ENCODE measurements around the gene KCNH1. TPM values are rescaled to one million over a fixed set of nuclear protein-coding genes. Genes with fewer than 3 reads are reported as not detected.

Gene KCNH1
- total RNA-seq, 1 experiment from 2014 or later, result not detected

GRCh38 chr1:210819266-210819665, 314.7 kb downstream of the KCNH1 start:
- Mint-ChIP-seq H3K4me1 (ENCODE audit: low read depth, unreplicated experiment) (no peaks in the 10 kb centered on the region), H3K27ac (ENCODE audit: unreplicated experiment) (no peak overlapping the region), H3K9me3 (ENCODE audit: unreplicated experiment) (no peaks in the 10 kb centered on the region), H3K36me3 (ENCODE audit: insufficient read depth, unreplicated experiment) (no peaks in the 10 kb centered on the region), H3K27me3 (ENCODE audit: insufficient read depth, unreplicated experiment) (peaks cover 2% of the 10 kb centered on the region), H3K4me3 (ENCODE audit: unreplicated experiment) (no peak overlapping the region)
- no TSS peak for BruUV-seq (replicated peaks)
- H3K4me3 ChIP-seq (ENCODE audit: low read depth, low read length), result no peak overlapping the region
- intact Hi-C loops (cut with micrococcal nuclease; ENCODE audit: unreplicated experiment), result no loop called here
- POLR2A ChIA-PET, result no interaction called here
- no peaks in the 10 kb centered on the region for H3K36me3 ChIP-seq (ENCODE audit: control insufficient read depth, insufficient read depth, low read length)
- CTCF ChIA-PET, result no interaction called here
- TF ChIP-seq CTCF (IDR thresholded peaks at IDR 0.05; ENCODE audit: insufficient read depth in 1 of 2, low read depth in 1 of 2, low read length in 1 of 2, severe bottlenecking in 1 of 2, unreplicated experiment in 1 of 2), result no peak
- DNase-seq, result no peak
- no peaks in the 10 kb centered on the region for H3K27me3 ChIP-seq (replicated peaks; ENCODE audit: control insufficient read depth, insufficient read depth, low read length)
- no peaks in the 10 kb centered on the region for H3K4me1 ChIP-seq
- H3K9me3 ChIP-seq, result no peaks in the 10 kb centered on the region

- DNase-seq, result no peak
- no peak overlapping the region for H3K27ac Mint-ChIP-seq (ENCODE audit: unreplicated experiment)
- H3K9me3 Mint-ChIP-seq (ENCODE audit: unreplicated experiment), result no peaks in the 10 kb centered on the region
- no peaks in the 10 kb centered on the region for H3K27me3 ChIP-seq (replicated peaks; ENCODE audit: control insufficient read depth, insufficient read depth, low read length)
- TF ChIP-seq CTCF (IDR thresholded peaks at IDR 0.05; ENCODE audit: insufficient read depth in 1 of 2, low read depth in 1 of 2, low read length in 1 of 2, severe bottlenecking in 1 of 2, unreplicated experiment in 1 of 2), result no peak
- no peaks in the 10 kb centered on the region for H3K4me1 Mint-ChIP-seq (ENCODE audit: low read depth, unreplicated experiment)
- H3K4me1 ChIP-seq, result no peaks in the 10 kb centered on the region
- ChIA-PET POLR2A (no interaction called here), CTCF (no interaction called here)
- no peak overlapping the region for H3K4me3 ChIP-seq (ENCODE audit: low read depth, low read length)
- no peaks in the 10 kb centered on the region for H3K36me3 Mint-ChIP-seq (ENCODE audit: insufficient read depth, unreplicated experiment)
- peaks cover 2% of the 10 kb centered on the region for H3K27me3 Mint-ChIP-seq (ENCODE audit: insufficient read depth, unreplicated experiment)
- no TSS peak for BruUV-seq (replicated peaks)
- H3K36me3 ChIP-seq (ENCODE audit: control insufficient read depth, insufficient read depth, low read length), result no peaks in the 10 kb centered on the region
- no peaks in the 10 kb centered on the region for H3K9me3 ChIP-seq
- intact Hi-C loops (cut with micrococcal nuclease; ENCODE audit: unreplicated experiment), result no loop called here
- H3K4me3 Mint-ChIP-seq (ENCODE audit: unreplicated experiment), result no peak overlapping the region
Observed at GRCh38 chr1:210817385-210818275, 316.3 kb downstream of the KCNH1 start.

GRCh38 chr1:210815641-210816550, 318.1 kb downstream of the KCNH1 start:
- Mint-ChIP-seq H3K9me3 (ENCODE audit: unreplicated experiment) (no peaks in the 10 kb centered on the region), H3K4me3 (ENCODE audit: unreplicated experiment) (no peak overlapping the region), H3K27me3 (ENCODE audit: insufficient read depth, unreplicated experiment) (peaks cover 3% of the 10 kb centered on the region), H3K27ac (ENCODE audit: unreplicated experiment) (no peak overlapping the region), H3K4me1 (ENCODE audit: low read depth, unreplicated experiment) (no peaks in the 10 kb centered on the region), H3K36me3 (ENCODE audit: insufficient read depth, unreplicated experiment) (no peaks in the 10 kb centered on the region)
- intact Hi-C loops (cut with micrococcal nuclease; ENCODE audit: unreplicated experiment), result no loop called here
- BruUV-seq (replicated peaks), result no TSS peak
- CTCF ChIA-PET, result no interaction called here
- no peak for DNase-seq
- Histone ChIP-seq H3K4me1 (no peaks in the 10 kb centered on the region), H3K36me3 (ENCODE audit: control insufficient read depth, insufficient read depth, low read length) (no peaks in the 10 kb centered on the region), H3K4me3 (ENCODE audit: low read depth, low read length) (no peak overlapping the region), H3K27me3 (replicated peaks; ENCODE audit: control insufficient read depth, insufficient read depth, low read length) (no peaks in the 10 kb centered on the region), H3K9me3 (no peaks in the 10 kb centered on the region)
- no peak for TF ChIP-seq CTCF (IDR thresholded peaks at IDR 0.05; ENCODE audit: insufficient read depth in 1 of 2, low read depth in 1 of 2, low read length in 1 of 2, severe bottlenecking in 1 of 2, unreplicated experiment in 1 of 2)
- POLR2A ChIA-PET, result no interaction called here
